ENCODE results near the gene ALX3. TPM values are rescaled to one million over a fixed set of nuclear protein-coding genes. Genes with fewer than 3 reads are reported as not detected.

The ALX3 gene
- total RNA-seq, 2 donors from 2014 or later: not detected

GRCh38 chr1:110059133-110059863 lies 11.2 kb downstream of the ALX3 start:
- Mint-ChIP-seq H3K9me3 (no peaks in the 10 kb centered on the region), H3K27ac (no peak overlapping the region), H3K36me3 (peaks cover 4 to 8% of the 10 kb centered on the region in 2 donors)
- DNase-seq (ENCODE audit: low spot score in 2 of 2): no peak
- ATAC-seq: no peak

- ATAC-seq: no peak
- no peak overlapping the region for H3K27ac Mint-ChIP-seq
- H3K9me3 Mint-ChIP-seq: no peaks in the 10 kb centered on the region
- H3K36me3 Mint-ChIP-seq: peaks cover 4 to 8% of the 10 kb centered on the region in 2 donors
- DNase-seq (ENCODE audit: low spot score in 2 of 2): no peak
These were observed 11.9 kb downstream of the ALX3 start for GRCh38 chr1:110058591-110058990.

- ATAC-seq (no peak), DNase-seq (ENCODE audit: low spot score in 2 of 2) (no peak)
- Mint-ChIP-seq H3K27ac (peak overlapping the region in 1 of 2 donors; percentile 40), H3K36me3 (peaks cover 4 to 8% of the 10 kb centered on the region in 2 donors), H3K9me3 (no peaks in the 10 kb centered on the region)
These were observed 12.4 kb downstream of the ALX3 start for GRCh38 chr1:110057963-110058518.

GRCh38 chr1:110056776-110057175 lies 13.7 kb downstream of the ALX3 start:
- no peaks in the 10 kb centered on the region for H3K9me3 Mint-ChIP-seq
- no peak overlapping the region for H3K27ac Mint-ChIP-seq

GRCh38 chr1:110056285-110056683 lies 14.2 kb downstream of the ALX3 start:
- H3K27ac Mint-ChIP-seq: no peak overlapping the region
- H3K36me3 Mint-ChIP-seq: peaks cover 4 to 8% of the 10 kb centered on the region in 2 donors
- H3K9me3 Mint-ChIP-seq: no peaks in the 10 kb centered on the region
- no peak for ATAC-seq
- DNase-seq (ENCODE audit: low spot score in 2 of 2): no peak

More at GRCh38 chr1:110056776-110057175, 13.7 kb downstream of the ALX3 start:
- H3K36me3 Mint-ChIP-seq: peaks cover 4 to 8% of the 10 kb centered on the region in 2 donors
- no peak for ATAC-seq
- DNase-seq (ENCODE audit: low spot score in 2 of 2): no peak

- peak overlapping the region in 1 of 2 donors; percentile 51 for H3K27ac Mint-ChIP-seq
- no peaks in the 10 kb centered on the region for H3K9me3 Mint-ChIP-seq
- ATAC-seq: no peak
- no peak for DNase-seq (ENCODE audit: low spot score in 2 of 2)
- peaks cover 4 to 8% of the 10 kb centered on the region in 2 donors for H3K36me3 Mint-ChIP-seq
These were observed 14.8 kb downstream of the ALX3 start for GRCh38 chr1:110055493-110056284.

- peak; percentile 63 to 86 for DNase-seq (ENCODE audit: low spot score in 2 of 2)
- H3K27ac Mint-ChIP-seq: no peak overlapping the region
- H3K36me3 Mint-ChIP-seq: peaks cover under 1 to 4% of the 10 kb centered on the region in 2 donors
- peak; percentile 82 for ATAC-seq
- H3K9me3 Mint-ChIP-seq: no peaks in the 10 kb centered on the region
These were observed 16.7 kb downstream of the ALX3 start for GRCh38 chr1:110053552-110054428.

DNA sequence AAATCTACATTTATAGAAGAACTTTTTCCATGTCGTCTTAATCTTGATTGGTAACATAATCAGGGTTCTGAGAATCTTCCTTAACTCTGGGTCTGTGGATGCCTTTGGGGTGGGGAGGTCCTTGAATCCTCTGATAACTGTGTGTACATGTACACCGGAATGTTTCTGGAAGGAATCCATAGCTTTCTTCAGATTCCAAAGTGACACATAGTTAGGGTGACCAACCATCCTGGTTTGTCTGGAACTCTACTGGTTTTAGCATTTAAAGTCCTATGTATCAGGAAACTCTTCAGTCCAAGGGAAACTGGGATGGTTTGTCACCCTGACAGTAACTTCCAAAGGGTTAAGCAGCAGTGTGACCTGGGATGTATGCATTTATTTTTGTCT lies 19.2 kb downstream of the ALX3 start:
- no peak overlapping the region for H3K27ac Mint-ChIP-seq
- no peaks in the 10 kb centered on the region for H3K9me3 Mint-ChIP-seq
- peaks cover 4 to 12% of the 10 kb centered on the region in 2 donors for H3K36me3 Mint-ChIP-seq
- ATAC-seq (no peak), DNase-seq (ENCODE audit: low spot score in 2 of 2) (no peak)

GRCh38 chr1:110050602-110051261 lies 19.7 kb downstream of the ALX3 start:
- no peak for DNase-seq (ENCODE audit: low spot score in 2 of 2)
- H3K36me3 Mint-ChIP-seq: peaks cover 4 to 14% of the 10 kb centered on the region in 2 donors
- peak overlapping the region in 1 of 2 donors; percentile 68 for H3K27ac Mint-ChIP-seq

GRCh38 chr1:110049801-110050601 lies 20.5 kb downstream of the ALX3 start:
- H3K27ac Mint-ChIP-seq: peak overlapping the region in 1 of 2 donors; percentile 68
- ATAC-seq (no peak), DNase-seq (ENCODE audit: low spot score in 2 of 2) (no peak)
- H3K36me3 Mint-ChIP-seq: peaks cover 8 to 14% of the 10 kb centered on the region in 2 donors
- no peaks in the 10 kb centered on the region for H3K9me3 Mint-ChIP-seq

More at GRCh38 chr1:110050602-110051261, 19.7 kb downstream of the ALX3 start:
- no peaks in the 10 kb centered on the region for H3K9me3 Mint-ChIP-seq
- no peak for ATAC-seq

DNA sequence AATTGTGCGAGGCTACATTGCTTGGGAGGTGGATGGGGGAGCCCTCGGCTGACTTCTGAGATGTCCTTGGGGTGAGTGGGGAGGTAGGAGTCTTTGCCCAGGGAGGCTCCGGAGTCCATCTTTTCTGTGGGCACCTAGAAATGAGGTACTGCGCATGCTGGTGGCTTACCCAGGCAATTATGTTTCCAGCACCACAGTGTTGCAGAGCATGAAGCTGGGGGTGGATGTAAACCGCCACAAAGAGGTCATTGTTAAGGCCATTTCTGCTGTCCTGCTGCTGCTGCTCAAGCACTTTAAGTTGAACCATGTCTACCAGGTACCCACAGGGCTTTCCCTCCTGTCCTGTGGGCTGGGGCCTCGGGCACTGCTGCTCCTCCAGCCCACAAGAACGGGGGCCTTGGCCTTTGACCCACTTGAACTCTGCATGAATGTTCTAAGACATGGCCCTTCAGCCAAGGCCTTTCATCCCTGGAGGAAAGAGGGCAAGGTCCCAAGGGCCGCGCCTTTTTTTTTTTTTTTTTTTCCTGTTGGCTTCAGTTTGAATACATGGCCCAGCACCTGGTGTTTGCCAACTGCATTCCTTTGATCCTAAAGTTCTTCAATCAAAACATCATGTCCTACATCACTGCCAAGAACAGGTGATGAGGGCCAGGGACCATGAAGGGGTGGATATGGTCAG lies 21.4 kb downstream of the ALX3 start:
- no peaks in the 10 kb centered on the region for H3K9me3 Mint-ChIP-seq
- DNase-seq (ENCODE audit: low spot score in 2 of 2): no peak
- ATAC-seq: no peak
- peak overlapping the region in 1 of 2 donors; percentile 13 for H3K27ac Mint-ChIP-seq
- peaks cover 9 to 14% of the 10 kb centered on the region in 2 donors for H3K36me3 Mint-ChIP-seq

DNA sequence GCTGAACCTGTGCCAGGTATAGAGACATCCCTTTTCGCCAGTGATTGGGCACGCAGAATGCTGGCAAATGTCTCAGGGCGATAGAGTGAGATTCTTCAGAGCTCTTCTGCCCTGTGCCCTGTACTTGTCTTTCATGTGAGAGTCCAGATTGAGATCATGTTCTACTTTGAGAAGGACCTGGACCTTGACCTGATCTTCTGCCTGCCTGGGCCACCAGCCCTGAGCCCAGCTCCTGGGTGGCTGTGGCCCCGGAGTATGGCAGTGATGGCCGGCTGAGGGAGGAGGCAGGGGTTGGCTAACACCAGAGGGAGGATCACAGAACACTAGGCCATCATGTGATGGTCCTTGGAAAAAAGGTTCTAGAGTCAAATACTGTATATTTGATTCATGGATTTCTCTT lies 22.2 kb downstream of the ALX3 start:
- ATAC-seq: no peak
- Mint-ChIP-seq H3K27ac (peak overlapping the region in 1 of 2 donors; percentile 13), H3K9me3 (no peaks in the 10 kb centered on the region), H3K36me3 (peaks cover 14% of the 10 kb centered on the region in 2 donors)
- DNase-seq (ENCODE audit: low spot score in 2 of 2): no peak

DNA sequence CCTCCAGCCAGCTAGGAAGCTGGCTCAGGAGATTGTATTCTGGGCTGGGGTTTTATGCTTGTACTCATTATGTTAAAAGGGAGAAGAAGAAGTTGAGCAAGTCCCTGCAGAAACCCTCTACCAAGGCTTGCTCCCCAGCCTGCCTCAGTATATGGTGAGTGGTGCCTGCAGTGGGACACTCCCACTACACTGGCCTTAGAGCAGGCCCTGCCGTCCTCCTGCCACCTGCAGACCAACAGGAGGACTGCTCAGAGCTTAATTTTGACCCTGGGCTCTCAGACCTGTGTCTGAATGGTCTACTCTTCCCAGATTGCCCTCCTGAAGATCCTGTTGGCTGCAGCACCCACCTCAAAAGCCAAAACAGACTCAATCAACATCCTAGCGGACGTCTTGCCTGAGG lies 23.0 kb downstream of the ALX3 start:
- ATAC-seq: no peak
- no peaks in the 10 kb centered on the region for H3K9me3 Mint-ChIP-seq
- no peak for DNase-seq (ENCODE audit: low spot score in 2 of 2)
- peaks cover 14% of the 10 kb centered on the region in 2 donors for H3K36me3 Mint-ChIP-seq
- no peak overlapping the region for H3K27ac Mint-ChIP-seq

- no peaks in the 10 kb centered on the region for H3K9me3 Mint-ChIP-seq
- ATAC-seq (no peak), DNase-seq (ENCODE audit: low spot score in 2 of 2) (no peak)
- peaks cover 11 to 27% of the 10 kb centered on the region in 2 donors for H3K36me3 Mint-ChIP-seq
- H3K27ac Mint-ChIP-seq: no peak overlapping the region
These were observed 27.5 kb downstream of the ALX3 start for GRCh38 chr1:110043016-110043415.

DNA sequence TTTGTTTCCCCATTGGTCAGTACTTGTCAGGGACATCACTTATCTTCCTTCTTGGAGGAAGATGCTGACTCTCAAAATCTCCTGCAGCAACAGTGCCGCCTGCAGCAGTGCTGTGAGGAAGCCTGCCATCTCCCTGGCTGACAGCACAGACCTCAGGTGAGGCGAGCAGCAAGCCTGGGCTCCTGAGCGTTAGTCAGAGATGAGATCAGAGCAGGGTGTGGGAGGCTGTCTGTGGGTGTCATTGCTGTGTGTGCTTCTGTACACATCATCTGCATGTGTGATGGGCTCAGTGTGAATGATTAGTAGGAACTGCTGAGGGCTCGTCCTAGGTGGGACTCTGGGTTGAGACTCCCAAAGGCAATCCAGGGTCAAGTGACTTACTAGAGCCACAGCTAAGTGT lies 29.9 kb downstream of the ALX3 start:
- H3K27ac Mint-ChIP-seq: peak overlapping the region in 1 of 2 donors; percentile 57
- H3K36me3 Mint-ChIP-seq: peaks cover 6 to 26% of the 10 kb centered on the region in 2 donors
- peak; percentile 64 to 87 for ATAC-seq
- no peak for DNase-seq (ENCODE audit: low spot score in 2 of 2)
- no peaks in the 10 kb centered on the region for H3K9me3 Mint-ChIP-seq
